Measurements from ENCODE around the gene SYK. TPM values are rescaled to one million over a fixed set of nuclear protein-coding genes. Genes with fewer than 3 reads are reported as not detected.

Gene SYK
- total and polyA plus RNA-seq, 2 of the 4 experiments (the other 2 are of a cell fraction): not detected

DNA sequence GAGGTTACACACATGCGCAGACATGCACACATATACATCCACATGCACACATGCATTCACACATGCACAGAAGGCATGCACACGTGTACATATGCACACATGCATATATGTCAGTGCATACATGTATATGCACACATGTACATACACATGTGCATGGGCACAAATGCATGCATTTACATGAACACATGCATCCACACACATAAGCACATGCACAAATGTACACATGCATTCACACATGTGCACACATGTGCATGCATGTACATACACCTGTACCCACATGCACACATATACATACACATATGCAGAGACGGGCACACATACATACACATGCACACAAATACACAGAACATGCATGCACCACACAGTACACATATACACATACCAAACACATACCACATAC is 97.7 kb downstream of the SYK start:
- ATAC-seq (ENCODE audit: low read depth) (no peak), DNase-seq (no peak)
- Histone ChIP-seq H2BK15ac (ENCODE audit: low read depth, low read length) (no peak overlapping the region), H4K8ac (ENCODE audit: low read depth in 2 of 2, low read length in 2 of 2) (no peak overlapping the region), H2AK5ac (ENCODE audit: low read depth, low read length) (no peak overlapping the region), H3K36me3 (ENCODE audit: control insufficient read depth, insufficient read depth, low read length) (no peaks in the 10 kb centered on the region), H2BK120ac (ENCODE audit: low read depth, low read length) (no peak overlapping the region), H3K56ac (ENCODE audit: extremely low read depth, insufficient read depth, low read length) (no peak overlapping the region), H3K4me2 (ENCODE audit: low read depth, low read length) (no peak overlapping the region), H3K27ac (ENCODE audit: insufficient read depth, low read length) (no peak overlapping the region), H3K23ac (ENCODE audit: low read depth, low read length) (no peak overlapping the region), H3K14ac (replicated peaks; ENCODE audit: low read depth, low read length) (no peak overlapping the region), H4K20me1 (ENCODE audit: insufficient read depth, low read length) (no peaks in the 10 kb centered on the region), H3K9ac (ENCODE audit: low read depth, low read length) (no peak overlapping the region), H2AFZ (replicated peaks; ENCODE audit: low read length, poor library complexity) (no peak overlapping the region), H3K79me1 (ENCODE audit: low read depth in 1 of 2, low read length in 2 of 2) (no peaks in the 10 kb centered on the region), H3K4ac (ENCODE audit: low read depth, low read length) (no peak overlapping the region), H2BK5ac (ENCODE audit: low read depth, low read length, poor library complexity, severe bottlenecking) (no peak overlapping the region), H3K4me3 (ENCODE audit: insufficient read depth, low read depth, low read length) (no peak overlapping the region), H2BK20ac (ENCODE audit: low read depth, low read length) (no peak overlapping the region), H3K4me1 (ENCODE audit: control insufficient read depth, insufficient read depth, low read length) (no peaks in the 10 kb centered on the region), H3K18ac (ENCODE audit: low read depth, low read length) (no peak overlapping the region), H2AK9ac (replicated peaks; ENCODE audit: low read depth, low read length, poor library complexity) (no peak overlapping the region), H3K9me3 (ENCODE audit: control insufficient read depth, insufficient read depth, low read length) (peaks cover 8% of the 10 kb centered on the region), H4K5ac (ENCODE audit: low read depth, low read length) (no peak overlapping the region), H3K27me3 (ENCODE audit: control insufficient read depth, insufficient read depth, low read length) (peaks cover 4% of the 10 kb centered on the region), H3K9me1 (ENCODE audit: insufficient read depth, low read length) (0 out of 2 replicates have a peak, but pooled peaks cover 3% of the 10 kb centered on the region), H4K91ac (ENCODE audit: insufficient read depth, low read depth, low read length) (no peak overlapping the region)
- 75% methylated on average over 3 of the region's 3 CpGs; no CpG with 5 or more reads in 1 of the 2 experiments for WGBS, 2 experiments (ENCODE audit: extremely low coverage in 2 of 2, insufficient read length in 1 of 2)
- CTCF ChIA-PET: no interaction called here
- dilution Hi-C loops (cut with HindIII; ENCODE audit: low sequenced_read_pairs, unreplicated experiment) (no loop called here), in situ Hi-C loops (cut with MboI; ENCODE audit: low sequenced_read_pairs) (no loop called here), intact Hi-C loops (cut with micrococcal nuclease) (no loop called here)
- POLR2A ChIA-PET (ENCODE audit: unreplicated experiment): no interaction called here
- TF ChIP-seq RFX5 (IDR thresholded peaks at IDR 0.05; ENCODE audit: low read depth, low read length) (no peak), MAFK (IDR thresholded peaks at IDR 0.05; ENCODE audit: low read depth, low read length) (no peak)
- TF ChIP-seq, protein P1, sequence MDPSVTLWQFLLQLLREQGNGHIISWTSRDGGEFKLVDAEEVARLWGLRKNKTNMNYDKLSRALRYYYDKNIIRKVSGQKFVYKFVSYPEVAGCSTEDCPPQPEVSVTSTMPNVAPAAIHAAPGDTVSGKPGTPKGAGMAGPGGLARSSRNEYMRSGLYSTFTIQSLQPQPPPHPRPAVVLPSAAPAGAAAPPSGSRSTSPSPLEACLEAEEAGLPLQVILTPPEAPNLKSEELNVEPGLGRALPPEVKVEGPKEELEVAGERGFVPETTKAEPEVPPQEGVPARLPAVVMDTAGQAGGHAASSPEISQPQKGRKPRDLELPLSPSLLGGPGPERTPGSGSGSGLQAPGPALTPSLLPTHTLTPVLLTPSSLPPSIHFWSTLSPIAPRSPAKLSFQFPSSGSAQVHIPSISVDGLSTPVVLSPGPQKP (IDR thresholded peaks at IDR 0.05; ENCODE audit: borderline replicate concordance, low read depth, low read length): no peak
- no TSS peak for BruUV-seq (replicated peaks)
